ENCODE data around the gene F10. TPM values are rescaled to one million over a fixed set of nuclear protein-coding genes. Genes with fewer than 3 reads are reported as not detected.

F10 gene
- total and polyA plus RNA-seq, 9 of the 15 experiments (the other 6 are each of a cell fraction or from before 2014, with no cell fraction given) = 0.04 to 0.09 (median 0.07) TPM; not detected in 5

- peaks cover 11 to 20% of the 10 kb centered on the region in 2 experiments; a peak in 4 of 5 replicates for H3K4me1 ChIP-seq (replicated peaks in 1 of 2; ENCODE audit: control insufficient read depth in 2 of 2, insufficient read depth in 2 of 2, low read length in 2 of 2)
- H3K36me3 ChIP-seq (ENCODE audit: control insufficient read depth, insufficient read depth, low read length) = no peaks in the 10 kb centered on the region
- ATAC-seq = no peak
- H4K20me1 ChIP-seq (replicated peaks; ENCODE audit: control insufficient read depth, insufficient read depth, low read length) = no peaks in the 10 kb centered on the region
- TF ChIP-seq ZKSCAN8 (CRISPR knock-in tag; IDR thresholded peaks at IDR 0.05) = no peak
- TF ChIP-seq ZBTB26 (CRISPR knock-in tag; IDR thresholded peaks at IDR 0.05) = no peak
- TF ChIP-seq HMG20B (CRISPR knock-in tag; IDR thresholded peaks at IDR 0.05) = no peak
- no peak for TF ChIP-seq THAP12 (CRISPR knock-in tag; IDR thresholded peaks at IDR 0.05)
- no peak for TF ChIP-seq KDM1A (IDR thresholded peaks at IDR 0.05)
- TF ChIP-seq SRSF7 (optimal IDR thresholded peaks at IDR 0.05; ENCODE audit: low read depth, low read length) = no peak
- no peak for TF ChIP-seq LARP7 (IDR thresholded peaks at IDR 0.05)
- TF ChIP-seq DACH1 (IDR thresholded peaks at IDR 0.05; ENCODE audit: partially characterized antibody) = no peak
- no peak for TF ChIP-seq ZNF3 (CRISPR knock-in tag; IDR thresholded peaks at IDR 0.05)
- no peak for TF ChIP-seq EZH2 (IDR thresholded peaks at IDR 0.05; ENCODE audit: borderline replicate concordance, low read depth, low read length)
- TF ChIP-seq POLR2AphosphoS5 (IDR thresholded peaks at IDR 0.05; ENCODE audit: control insufficient read depth, insufficient read depth, low read depth, low read length) = no peak
- TF ChIP-seq RBM34 (IDR thresholded peaks at IDR 0.05; ENCODE audit: borderline replicate concordance, insufficient read depth, low read length) = no peak
- TF ChIP-seq DPF2 (IDR thresholded peaks at IDR 0.05) = no peak
- no peak for TF ChIP-seq U2AF1 (optimal IDR thresholded peaks at IDR 0.05; ENCODE audit: low read depth, low read length)
- no peak for TF ChIP-seq RERE (CRISPR knock-in tag; IDR thresholded peaks at IDR 0.05; ENCODE audit: borderline replicate concordance)
- TF ChIP-seq MTA1 (IDR thresholded peaks at IDR 0.05; ENCODE audit: borderline replicate concordance) = no peak
- no peak overlapping the region for H3K9ac ChIP-seq (ENCODE audit: insufficient read depth in 1 of 2, low read depth in 2 of 2, low read length in 2 of 2)
- ChIA-PET CTCF (ENCODE audit: low intra/inter-chr PET ratio) (no interaction called here), POLR2A (no interaction called here)
- BruUV-seq (replicated peaks) = no TSS peak
- FAIRE-seq = no peak
- intact Hi-C loops (cut with micrococcal nuclease) = no loop called here
- no peaks in the 10 kb centered on the region for H3K9me1 ChIP-seq (ENCODE audit: control insufficient read depth, insufficient read depth, low read length)
- no peak overlapping the region for H3K27ac ChIP-seq (ENCODE audit: extremely low read depth, low read depth, low read length)
- H3K9me3 ChIP-seq (replicated peaks; ENCODE audit: control insufficient read depth, insufficient read depth, low read depth, low read length) = no peaks in the 10 kb centered on the region; the same call in 1 of the 2 replicates
- H3K27me3 ChIP-seq (ENCODE audit: control insufficient read depth in 2 of 2, insufficient read depth in 2 of 2, low read length in 2 of 2) = no peaks in the 10 kb centered on the region
- H3K79me2 ChIP-seq (ENCODE audit: control insufficient read depth, insufficient read depth, low read length) = no peaks in the 10 kb centered on the region
- WGBS (ENCODE audit: insufficient coverage, low coverage, missing lambda C conversion rate) = no CpG with 5 or more reads among the region's 7 CpGs
- in situ Hi-C loops (cut with MboI) = no loop called here
- no peak overlapping the region for H3K4me2 ChIP-seq (ENCODE audit: insufficient read depth, low read length)
- H2AFZ ChIP-seq (ENCODE audit: low read depth, low read length) = no peak overlapping the region
- no peak for DNase-seq (ENCODE audit: extremely low read depth in 1 of 4, low spot score in 3 of 4)
- H3K4me3 ChIP-seq = no peak overlapping the region
Observed at GRCh38 chr13:113158946-113159345, 36.3 kb downstream of the F10 start.

Measured in K562 (cell line).